CD14-positive monocyte (primary cell): ENCODE measurements around the gene OR2D3. TPM values are rescaled to one million over a fixed set of nuclear protein-coding genes. Genes with fewer than 3 reads are reported as not detected.

Experiments used
- DNase-seq, 3 donors: peaks; one replicate each; pipeline ENCODE4 v3.0.0-alpha.2; 2011 to 2022
- H2AFZ ChIP-seq: 2 replicates; pipeline ENCODE4 v1.6.0; 2012; ENCODE audit warnings: mild to moderate bottlenecking, low read depth, low read length, inconsistent platforms; ENCODE audit not compliant: insufficient read depth, poor library complexity, severe bottlenecking
- H3K27ac ChIP-seq, 2 donors: 1 replicate in 1 of 2; 2 replicates in 1 of 2; pipeline ENCODE4 v1.5.1; 2012 to 2013; ENCODE audit warnings: low read length in 2 of 2, control low read depth in 1 of 2, inconsistent platforms in 1 of 2, low read depth in 1 of 2, mild to moderate bottlenecking in 1 of 2
- H3K27me3 ChIP-seq, 2 donors: one replicate each; pipeline versions ENCODE4 v1.6.0 to v1.6.1; 2011 to 2013; ENCODE audit warnings: low read length in 2 of 2; ENCODE audit not compliant: control insufficient read depth in 2 of 2, insufficient read depth in 2 of 2
- H3K36me3 ChIP-seq, 2 donors: replicated peaks in 1 of 2; 1 replicate in 1 of 2; 2 replicates in 1 of 2; pipeline versions ENCODE4 v1.5.1 to v1.6.1; 2012 to 2013; ENCODE audit warnings: low read length in 2 of 2, control low read depth in 1 of 2, inconsistent platforms in 1 of 2, mild to moderate bottlenecking in 1 of 2; ENCODE audit not compliant: insufficient read depth in 2 of 2, control insufficient read depth in 1 of 2
- H3K4me1 ChIP-seq, 2 donors: 1 replicate in 1 of 2; 2 replicates in 1 of 2; pipeline versions ENCODE4 v1.5.1 to v1.6.1; 2012 to 2013; ENCODE audit warnings: low read length in 2 of 2, control low read depth in 1 of 2, inconsistent platforms in 1 of 2, mild to moderate bottlenecking in 1 of 2, moderate library complexity in 1 of 2; ENCODE audit not compliant: insufficient read depth in 2 of 2, control insufficient read depth in 1 of 2
- H3K4me2 ChIP-seq: replicated peaks from 2 replicates; pipeline ENCODE3; 2012; ENCODE audit warnings: low read length, moderate library complexity, mild to moderate bottlenecking; ENCODE audit not compliant: poor library complexity, severe bottlenecking; ENCODE audit errors: extremely low read depth
- H3K4me3 ChIP-seq, 3 experiments: fragments of 200-600 bp in 1 of 3; sonication (generic) in 1 of 3; replicated peaks in 1 of 3; 1 replicate in 2 of 3; 2 replicates in 1 of 3; pipeline ENCODE4 v1.5.1; 2011 to 2013; ENCODE audit warnings: low read length in 3 of 3, mild to moderate bottlenecking in 3 of 3, control low read depth in 2 of 3, low read depth in 2 of 3, inconsistent platforms in 1 of 3, moderate library complexity in 1 of 3
- H3K79me2 ChIP-seq: 2 replicates; pipeline ENCODE4 v1.6.0; 2012; ENCODE audit warnings: mild to moderate bottlenecking, control low read depth, inconsistent platforms, low read length, moderate library complexity; ENCODE audit not compliant: insufficient read depth
- H3K9ac ChIP-seq: 2 replicates; pipeline ENCODE4 v1.6.0; 2017; ENCODE audit warnings: low read length, mild to moderate bottlenecking; ENCODE audit not compliant: insufficient read depth, poor library complexity, severe bottlenecking
- H3K9me3 ChIP-seq, 2 donors: replicated peaks in 1 of 2; 1 replicate in 1 of 2; 2 replicates in 1 of 2; pipeline versions ENCODE4 v1.5.1 to v1.6.1; 2012 to 2013; ENCODE audit warnings: low read length in 2 of 2, control low read depth in 1 of 2; ENCODE audit not compliant: control insufficient read depth in 1 of 2, insufficient read depth in 1 of 2
- H4K20me1 ChIP-seq: 2 replicates; pipeline ENCODE4 v1.6.0; 2012; ENCODE audit warnings: mild to moderate bottlenecking, low read length, control low read depth, moderate library complexity; ENCODE audit not compliant: insufficient read depth
- H3K27ac Mint-ChIP-seq, 7 donors: one replicate each; pipeline ENCODE4 v1.8.0; 2020; ENCODE audit warnings: mild to moderate bottlenecking in 7 of 7, mixed read lengths in 7 of 7, moderate library complexity in 6 of 7, inconsistent platforms in 2 of 7
- H3K27me3 Mint-ChIP-seq, 3 donors: one replicate each; pipeline ENCODE4 v1.8.0; 2021 to 2022; ENCODE audit warnings: low read depth in 3 of 3, mild to moderate bottlenecking in 3 of 3, mixed read lengths in 3 of 3, moderate library complexity in 3 of 3, inconsistent platforms in 1 of 3
- H3K36me3 Mint-ChIP-seq, 2 donors: one replicate each; pipeline ENCODE4 v1.8.0; 2020; ENCODE audit warnings: mixed read lengths in 2 of 2, inconsistent platforms in 1 of 2, mild to moderate bottlenecking in 1 of 2
- H3K4me1 Mint-ChIP-seq: one replicate; pipeline ENCODE4 v1.8.0; 2020; ENCODE audit warnings: mild to moderate bottlenecking, mixed read lengths
- H3K4me3 Mint-ChIP-seq, 2 donors: one replicate each; pipeline ENCODE4 v1.8.0; 2020; ENCODE audit warnings: mild to moderate bottlenecking in 2 of 2, mixed read lengths in 2 of 2, moderate library complexity in 1 of 2
- H3K9me3 Mint-ChIP-seq, 7 donors: one replicate each; pipeline ENCODE4 v1.8.0; 2020 to 2022; ENCODE audit warnings: mixed read lengths in 7 of 7, mild to moderate bottlenecking in 6 of 7, moderate library complexity in 6 of 7, inconsistent platforms in 2 of 7
- WGBS: methylation state at CpG from one replicate; pipeline ENCODE4 v1.1.5; 2013; ENCODE audit warnings: missing lambda C conversion rate; ENCODE audit not compliant: insufficient coverage; 5-methylcytosine and 5-hydroxymethylcytosine counted together
- intact Hi-C, 2 donors: fragments of 100-400 bp; cut with micrococcal nuclease; formaldehyde crosslinking; loops; one replicate each; pipeline versions ENCODE4 v1.15.0 to v1.15.1; 2023
- polyA plus RNA-seq, 3 donors: library from polyadenylated mRNA; depleted of rRNA in 1 of 3; unstranded in 2 of 3; stranded (reverse) in 1 of 3; fragments of 300-500 nt in 2 of 3; fragments of >200 nt in 1 of 3; fragmentation: Illumina TruSeq in 2 of 3; gene quantifications; 1 replicate in 2 of 3; 2 replicates in 1 of 3; pipeline ENCODE4 v1.2.3, GENCODE V29; 2012 to 2021
- TF ChIP-seq, protein P1 (sequence below): fragments of 200-600 bp; IDR thresholded peaks from one replicate; pipeline ENCODE4 v1.8.0; 2022; ENCODE audit warnings: antibody characterized with exemption, mild to moderate bottlenecking

The OR2D3 gene
- polyA plus RNA-seq, 3 donors, result not detected

- Histone ChIP-seq H4K20me1 (no peaks in the 10 kb centered on the region), H3K36me3 (no peaks in the 10 kb centered on the region), H3K27me3 (no peaks in the 10 kb centered on the region), H3K4me2 (no peak overlapping the region), H3K4me1 (no peaks in the 10 kb centered on the region), H3K79me2 (no peaks in the 10 kb centered on the region), H3K9ac (no peak overlapping the region), H3K4me3 (no peak overlapping the region), H2AFZ (no peak overlapping the region), H3K9me3 (no peaks in the 10 kb centered on the region), H3K27ac (no peak overlapping the region)
- intact Hi-C loops, result no loop called here
- H3K27ac Mint-ChIP-seq, result no peak overlapping the region
- no peak overlapping the region for H3K4me3 Mint-ChIP-seq
- H3K9me3 Mint-ChIP-seq, result peaks cover 0 to 2% (median 0%) of the 10 kb centered on the region in 7 donors
- H3K36me3 Mint-ChIP-seq, result no peaks in the 10 kb centered on the region
- TF ChIP-seq, protein P1, sequence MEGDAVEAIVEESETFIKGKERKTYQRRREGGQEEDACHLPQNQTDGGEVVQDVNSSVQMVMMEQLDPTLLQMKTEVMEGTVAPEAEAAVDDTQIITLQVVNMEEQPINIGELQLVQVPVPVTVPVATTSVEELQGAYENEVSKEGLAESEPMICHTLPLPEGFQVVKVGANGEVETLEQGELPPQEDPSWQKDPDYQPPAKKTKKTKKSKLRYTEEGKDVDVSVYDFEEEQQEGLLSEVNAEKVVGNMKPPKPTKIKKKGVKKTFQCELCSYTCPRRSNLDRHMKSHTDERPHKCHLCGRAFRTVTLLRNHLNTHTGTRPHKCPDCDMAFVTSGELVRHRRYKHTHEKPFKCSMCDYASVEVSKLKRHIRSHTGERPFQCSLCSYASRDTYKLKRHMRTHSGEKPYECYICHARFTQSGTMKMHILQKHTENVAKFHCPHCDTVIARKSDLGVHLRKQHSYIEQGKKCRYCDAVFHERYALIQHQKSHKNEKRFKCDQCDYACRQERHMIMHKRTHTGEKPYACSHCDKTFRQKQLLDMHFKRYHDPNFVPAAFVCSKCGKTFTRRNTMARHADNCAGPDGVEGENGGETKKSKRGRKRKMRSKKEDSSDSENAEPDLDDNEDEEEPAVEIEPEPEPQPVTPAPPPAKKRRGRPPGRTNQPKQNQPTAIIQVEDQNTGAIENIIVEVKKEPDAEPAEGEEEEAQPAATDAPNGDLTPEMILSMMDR, result no peak
- no peaks in the 10 kb centered on the region for H3K27me3 Mint-ChIP-seq
- no peaks in the 10 kb centered on the region for H3K4me1 Mint-ChIP-seq
- DNase-seq, result no peak
Measured at GRCh38 chr11:6962141-6962540, 41.3 kb downstream of the OR2D3 start.

GRCh38 chr11:6962673-6963072 is 41.9 kb downstream of the OR2D3 start:
- H3K27me3 ChIP-seq, result no peaks in the 10 kb centered on the region
- H3K27ac ChIP-seq, result no peak overlapping the region
- no peaks in the 10 kb centered on the region for H4K20me1 ChIP-seq
- no CpG with 5 or more reads among the region's 1 CpG for WGBS
- H3K4me1 ChIP-seq, result no peaks in the 10 kb centered on the region
- no peak overlapping the region for H3K4me3 Mint-ChIP-seq
- H3K27me3 Mint-ChIP-seq, result no peaks in the 10 kb centered on the region
- DNase-seq, result no peak
- H2AFZ ChIP-seq, result no peak overlapping the region
- peaks cover 0 to 6% (median under 1%) of the 10 kb centered on the region in 7 donors for H3K9me3 Mint-ChIP-seq
- no peaks in the 10 kb centered on the region for H3K36me3 Mint-ChIP-seq
- H3K9me3 ChIP-seq, result no peaks in the 10 kb centered on the region
- intact Hi-C loops, result no loop called here
- no peaks in the 10 kb centered on the region for H3K4me1 Mint-ChIP-seq
- H3K4me2 ChIP-seq, result no peak overlapping the region
- no peaks in the 10 kb centered on the region for H3K36me3 ChIP-seq
- no peak overlapping the region for H3K4me3 ChIP-seq
- H3K9ac ChIP-seq, result no peak overlapping the region
- H3K79me2 ChIP-seq, result no peaks in the 10 kb centered on the region
- TF ChIP-seq, protein P1, result no peak
- H3K27ac Mint-ChIP-seq, result no peak overlapping the region
